Fibroblast of pulmonary artery (primary cell): ENCODE results near the gene PTPN22.

Source experiments
- DNase-seq: peaks from one replicate; pipeline ENCODE4 v3.0.0-alpha.2; 2010; ENCODE audit warnings: low read depth
- H3K4me3 ChIP-seq: replicated peaks from 2 replicates; pipeline ENCODE4 v1.5.1; 2011; ENCODE audit warnings: low read depth, mild to moderate bottlenecking, control low read depth, low read length, moderate library complexity
- TF ChIP-seq, protein P1 (sequence below): IDR thresholded peaks from 2 replicates; pipeline ENCODE4 v1.5.1; 2011; ENCODE audit warnings: mild to moderate bottlenecking, control low read depth, low read length, inconsistent platforms; ENCODE audit errors: missing control alignments

PTPN22 gene

DNA sequence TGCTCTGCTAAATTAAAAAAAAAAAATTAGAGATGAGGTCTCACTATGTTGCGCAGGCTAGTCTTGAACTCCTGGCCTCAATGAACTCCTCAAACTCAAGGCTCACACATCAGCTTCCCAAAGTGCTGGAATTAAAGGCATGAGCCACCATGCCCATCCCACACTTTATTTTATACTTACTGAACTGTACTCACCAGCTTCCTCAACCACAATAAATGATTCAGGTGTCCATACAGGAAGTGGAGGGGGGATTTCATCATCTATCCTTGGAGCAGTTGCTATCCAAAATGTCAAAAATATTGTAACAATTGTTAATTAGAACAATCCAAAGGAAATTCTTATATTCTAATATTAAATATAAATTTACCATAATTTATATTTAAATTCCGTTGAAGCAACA is 36.8 kb downstream of the PTPN22 start:
- TF ChIP-seq, protein P1, sequence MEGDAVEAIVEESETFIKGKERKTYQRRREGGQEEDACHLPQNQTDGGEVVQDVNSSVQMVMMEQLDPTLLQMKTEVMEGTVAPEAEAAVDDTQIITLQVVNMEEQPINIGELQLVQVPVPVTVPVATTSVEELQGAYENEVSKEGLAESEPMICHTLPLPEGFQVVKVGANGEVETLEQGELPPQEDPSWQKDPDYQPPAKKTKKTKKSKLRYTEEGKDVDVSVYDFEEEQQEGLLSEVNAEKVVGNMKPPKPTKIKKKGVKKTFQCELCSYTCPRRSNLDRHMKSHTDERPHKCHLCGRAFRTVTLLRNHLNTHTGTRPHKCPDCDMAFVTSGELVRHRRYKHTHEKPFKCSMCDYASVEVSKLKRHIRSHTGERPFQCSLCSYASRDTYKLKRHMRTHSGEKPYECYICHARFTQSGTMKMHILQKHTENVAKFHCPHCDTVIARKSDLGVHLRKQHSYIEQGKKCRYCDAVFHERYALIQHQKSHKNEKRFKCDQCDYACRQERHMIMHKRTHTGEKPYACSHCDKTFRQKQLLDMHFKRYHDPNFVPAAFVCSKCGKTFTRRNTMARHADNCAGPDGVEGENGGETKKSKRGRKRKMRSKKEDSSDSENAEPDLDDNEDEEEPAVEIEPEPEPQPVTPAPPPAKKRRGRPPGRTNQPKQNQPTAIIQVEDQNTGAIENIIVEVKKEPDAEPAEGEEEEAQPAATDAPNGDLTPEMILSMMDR: no peak
- H3K4me3 ChIP-seq: no peak overlapping the region
- no peak for DNase-seq

DNA sequence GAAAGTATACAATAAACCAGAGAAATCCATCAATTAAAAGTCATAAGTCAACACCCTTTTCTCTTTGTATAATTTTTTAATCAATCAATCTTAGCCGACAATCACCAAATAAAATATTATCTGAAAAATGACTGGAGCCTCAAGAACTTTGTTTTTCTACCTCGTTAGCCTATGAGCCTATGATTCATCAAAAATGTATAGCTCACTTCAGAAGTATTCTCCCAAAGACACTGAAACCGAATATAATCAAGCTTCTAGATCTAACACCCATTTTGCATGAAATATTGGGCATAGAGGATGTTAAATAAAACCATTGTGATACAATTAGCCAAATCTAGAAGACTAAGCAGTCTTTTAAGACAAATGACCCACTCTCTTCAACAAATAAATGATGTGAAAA is 41.5 kb downstream of the PTPN22 start:
- DNase-seq: no peak
- H3K4me3 ChIP-seq: no peak overlapping the region
- TF ChIP-seq, protein P1: no peak

DNA sequence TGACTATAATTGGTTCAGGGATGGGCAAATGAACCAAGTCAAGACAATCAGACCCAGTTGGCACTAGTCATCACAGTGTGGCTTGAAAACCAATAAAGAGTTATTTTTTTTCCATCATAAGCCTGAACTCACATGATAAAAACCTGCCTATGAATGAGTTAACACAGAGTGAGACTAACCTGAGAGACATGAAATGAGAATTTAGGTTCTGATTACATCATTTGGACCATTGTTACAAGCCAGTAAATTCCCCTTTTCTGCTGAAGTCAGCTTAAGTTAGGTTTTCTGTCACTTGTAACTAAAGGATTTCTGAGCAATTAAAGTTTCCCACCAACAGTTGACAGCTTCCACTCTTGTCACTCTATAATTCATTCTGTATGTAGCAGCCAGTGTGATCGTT is 49.6 kb downstream of the PTPN22 start:
- TF ChIP-seq, protein P1: no peak
- no peak overlapping the region for H3K4me3 ChIP-seq
- no peak for DNase-seq

DNA sequence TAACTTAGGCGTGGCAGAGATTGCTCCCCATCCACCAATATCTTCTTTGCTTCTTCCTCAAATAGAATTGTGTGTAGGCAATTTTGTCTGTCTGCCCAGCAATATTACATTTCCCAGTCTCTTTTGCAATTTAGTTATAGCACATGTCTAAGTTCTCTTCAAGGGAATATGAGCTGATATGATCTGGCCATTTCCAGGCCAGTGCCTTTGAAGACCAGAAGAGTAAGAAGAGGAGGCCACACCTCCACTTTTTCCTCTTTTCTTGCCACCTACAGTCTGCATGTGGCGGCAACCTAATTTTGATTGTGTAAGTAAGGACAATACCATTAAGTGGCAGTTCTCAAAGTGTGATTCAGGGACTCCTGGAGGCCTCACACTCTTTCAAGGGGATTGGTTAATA is 52.9 kb downstream of the PTPN22 start:
- no peak overlapping the region for H3K4me3 ChIP-seq
- TF ChIP-seq, protein P1: no peak
- DNase-seq: no peak

DNA sequence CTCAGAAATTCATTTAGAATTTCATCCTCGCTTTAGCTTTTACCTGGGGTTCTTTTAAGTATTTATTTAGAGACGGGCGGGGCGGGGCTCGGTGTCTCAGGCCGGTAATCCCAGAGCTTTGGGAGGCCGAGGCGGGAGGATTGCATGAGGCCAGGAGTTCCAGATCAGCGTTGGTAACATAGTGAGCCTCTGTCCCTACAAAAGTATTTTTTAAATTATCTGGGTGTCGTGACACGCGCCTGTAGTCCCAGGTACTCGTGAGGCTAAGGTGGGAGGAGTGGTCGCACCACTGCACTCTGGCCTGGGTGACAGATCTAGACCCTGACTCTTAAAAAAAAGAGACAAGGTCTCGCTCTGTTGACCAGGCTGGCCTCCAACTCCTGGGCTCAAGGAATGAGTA is 58.3 kb downstream of the PTPN22 start:
- H3K4me3 ChIP-seq: no peak overlapping the region
- DNase-seq: no peak
- TF ChIP-seq, protein P1: no peak

DNA sequence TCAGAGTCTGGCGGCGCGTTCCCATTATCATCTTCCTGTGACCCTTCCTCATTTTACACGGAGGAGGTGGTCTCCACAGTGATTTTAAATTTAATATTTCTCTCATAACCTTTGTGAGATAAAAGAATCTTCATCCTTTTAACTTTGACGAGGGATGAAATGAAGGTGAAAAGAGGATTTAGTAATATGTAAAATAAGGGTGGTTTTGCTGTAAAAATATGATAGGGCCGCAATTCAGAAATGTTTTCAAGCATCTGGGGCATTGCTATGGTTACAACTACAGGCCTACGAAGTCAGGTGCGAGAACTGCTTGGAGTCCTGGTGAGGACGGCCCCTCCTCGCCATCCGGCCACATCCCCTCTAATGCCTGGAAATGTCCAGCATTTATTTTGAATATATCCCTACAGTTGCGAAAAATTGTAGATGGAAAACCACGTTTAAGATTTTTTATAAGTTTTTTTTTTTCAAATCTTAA is 58.8 kb downstream of the PTPN22 start:
- TF ChIP-seq, protein P1: no peak
- H3K4me3 ChIP-seq: peak overlapping the region; percentile 56
- DNase-seq: no peak

DNA sequence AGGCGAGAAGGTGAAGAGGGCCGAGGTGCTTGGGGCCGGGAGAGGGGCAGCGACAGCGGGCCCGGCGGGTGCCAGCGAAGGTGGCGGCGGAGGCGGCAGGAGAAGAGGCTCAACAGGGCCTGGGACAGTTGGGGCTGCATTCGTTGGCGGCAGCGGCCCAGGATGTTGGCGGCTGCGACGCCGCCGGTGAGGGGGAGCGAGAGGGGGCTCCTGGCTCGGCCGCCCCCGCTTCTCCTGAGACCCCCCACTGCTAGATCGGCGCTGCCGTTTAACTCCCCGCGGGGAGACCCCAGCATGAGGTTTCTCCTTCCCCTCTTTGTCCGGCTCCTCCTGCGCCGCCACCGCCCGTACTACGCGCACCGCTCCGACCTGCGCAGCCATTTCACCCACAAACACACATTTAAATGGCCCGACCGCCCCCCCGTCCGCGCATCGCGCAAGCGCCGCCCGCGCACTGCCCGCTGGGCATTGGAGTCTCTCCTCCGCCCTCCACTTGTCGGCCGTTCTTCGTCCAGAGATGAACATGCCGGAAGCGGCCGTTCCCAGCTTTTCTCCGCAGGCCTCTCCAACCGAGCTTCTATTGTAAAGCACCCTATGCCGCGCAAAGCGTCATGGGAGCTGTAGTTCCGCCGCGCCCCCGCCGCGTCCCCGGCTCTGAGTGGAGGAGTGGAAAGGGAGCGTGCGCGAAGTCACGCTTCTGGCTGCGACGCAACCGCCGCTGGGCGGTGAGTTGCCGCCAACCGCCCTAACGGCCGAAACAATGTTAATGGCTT is 59.4 kb downstream of the PTPN22 start, which contains the start of gene RSBN1:
RSBN1 (minus strand) TSS at position 589 of the 773 bp plus-strand sequence; CDS start at position 525, 64 bp downstream.
- DNase-seq: peak; percentile 99
- peak within 1 kb of the TSS; percentile 98 for H3K4me3 ChIP-seq
- TF ChIP-seq, protein P1: no peak
